COR-L47 (cell line): ENCODE data around the gene ACAN.

Experiments
- DNase-seq: peaks from one replicate; lab custom pipeline; 2025; lab: John Stamatoyannopoulos, UW

Gene ACAN

DNA sequence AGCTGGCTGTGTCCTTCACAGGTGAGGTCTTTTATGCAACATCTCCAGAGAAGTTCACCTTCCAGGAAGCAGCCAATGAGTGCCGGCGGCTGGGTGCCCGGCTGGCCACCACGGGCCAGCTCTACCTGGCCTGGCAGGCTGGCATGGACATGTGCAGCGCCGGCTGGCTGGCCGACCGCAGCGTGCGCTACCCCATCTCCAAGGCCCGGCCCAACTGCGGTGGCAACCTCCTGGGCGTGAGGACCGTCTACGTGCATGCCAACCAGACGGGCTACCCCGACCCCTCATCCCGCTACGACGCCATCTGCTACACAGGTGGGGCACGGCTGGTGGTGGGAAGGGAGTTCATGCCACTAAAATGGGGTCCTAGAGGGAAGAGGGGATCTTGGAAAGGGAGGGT lies 40.1 kb downstream of the ACAN start:
- no peak for DNase-seq

DNA sequence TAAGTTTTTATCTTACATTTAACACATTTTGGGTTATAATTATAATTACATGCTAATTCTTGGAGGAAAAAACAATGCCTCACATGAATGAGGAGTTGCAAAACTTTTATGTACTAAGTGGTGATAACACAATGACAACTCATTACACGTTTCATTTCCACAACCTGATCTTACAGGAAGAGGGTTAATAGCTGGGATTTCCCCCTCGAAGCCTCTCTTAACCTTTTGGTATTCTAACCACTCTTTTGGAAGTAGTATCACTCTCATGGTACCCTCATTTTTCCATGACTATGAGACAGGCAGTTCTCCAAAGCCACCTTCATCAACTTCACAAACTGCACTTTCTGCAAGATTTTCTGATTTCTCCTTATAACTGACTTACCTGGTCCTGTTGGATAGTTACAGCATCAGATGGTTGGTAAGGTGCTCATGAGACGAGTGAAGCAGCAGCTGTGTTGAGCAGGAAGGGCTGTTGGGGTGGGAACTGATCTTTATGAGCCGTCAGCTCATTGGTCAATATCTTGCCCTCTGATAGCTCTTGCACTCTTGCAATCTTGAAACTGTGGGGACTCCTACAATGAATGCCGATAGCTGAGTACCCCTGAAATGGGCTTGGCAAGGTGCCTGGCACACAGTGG lies 41.6 kb downstream of the ACAN start:
- no peak for DNase-seq

DNA sequence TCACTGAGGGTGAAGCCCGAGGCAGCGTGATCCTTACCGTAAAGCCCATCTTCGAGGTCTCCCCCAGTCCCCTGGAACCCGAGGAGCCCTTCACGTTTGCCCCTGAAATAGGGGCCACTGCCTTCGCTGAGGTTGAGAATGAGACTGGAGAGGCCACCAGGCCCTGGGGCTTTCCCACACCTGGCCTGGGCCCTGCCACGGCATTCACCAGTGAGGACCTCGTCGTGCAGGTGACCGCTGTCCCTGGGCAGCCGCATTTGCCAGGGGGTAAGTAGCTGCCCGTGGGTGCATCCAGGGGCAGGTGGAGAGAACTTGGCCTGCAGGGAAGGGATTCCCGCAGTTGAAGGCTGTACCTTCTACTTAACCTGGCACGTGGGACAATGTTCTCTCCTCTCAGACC lies 42.4 kb downstream of the ACAN start:
- no peak for DNase-seq

DNA sequence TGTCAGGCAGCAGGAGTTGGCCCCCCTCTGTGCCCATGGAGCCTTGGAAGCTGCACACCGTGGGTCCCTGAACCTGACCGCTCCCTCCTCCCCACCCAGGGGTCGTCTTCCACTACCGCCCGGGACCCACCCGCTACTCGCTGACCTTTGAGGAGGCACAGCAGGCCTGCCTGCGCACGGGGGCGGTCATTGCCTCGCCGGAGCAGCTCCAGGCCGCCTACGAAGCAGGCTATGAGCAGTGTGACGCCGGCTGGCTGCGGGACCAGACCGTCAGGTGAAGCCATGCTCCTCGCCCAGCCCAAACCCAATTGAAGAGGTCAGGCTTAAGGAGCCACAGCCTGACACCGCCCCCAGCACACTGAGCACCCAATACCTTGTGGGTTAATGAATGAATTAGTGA lies 43.9 kb downstream of the ACAN start:
- no peak for DNase-seq

DNA sequence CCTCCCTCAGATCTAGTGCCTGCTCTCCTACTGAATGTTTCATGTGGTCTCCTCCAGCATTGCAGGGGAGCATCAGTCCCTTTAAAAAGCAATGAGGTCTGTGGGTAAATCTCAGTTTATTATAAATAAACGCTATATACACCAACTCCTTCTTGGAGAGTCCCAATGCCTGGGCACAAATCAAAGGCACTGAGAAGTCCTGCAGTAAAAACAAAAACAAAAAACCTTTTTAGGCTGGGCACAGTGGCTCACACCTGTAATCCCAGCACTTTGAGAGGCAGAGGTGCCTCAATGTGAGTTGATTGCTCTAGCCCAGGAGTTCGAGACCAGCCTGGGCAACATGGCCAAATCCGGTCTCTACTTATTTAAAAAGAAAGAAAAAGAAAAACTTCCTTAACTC lies 45.0 kb downstream of the ACAN start:
- no peak for DNase-seq

DNA sequence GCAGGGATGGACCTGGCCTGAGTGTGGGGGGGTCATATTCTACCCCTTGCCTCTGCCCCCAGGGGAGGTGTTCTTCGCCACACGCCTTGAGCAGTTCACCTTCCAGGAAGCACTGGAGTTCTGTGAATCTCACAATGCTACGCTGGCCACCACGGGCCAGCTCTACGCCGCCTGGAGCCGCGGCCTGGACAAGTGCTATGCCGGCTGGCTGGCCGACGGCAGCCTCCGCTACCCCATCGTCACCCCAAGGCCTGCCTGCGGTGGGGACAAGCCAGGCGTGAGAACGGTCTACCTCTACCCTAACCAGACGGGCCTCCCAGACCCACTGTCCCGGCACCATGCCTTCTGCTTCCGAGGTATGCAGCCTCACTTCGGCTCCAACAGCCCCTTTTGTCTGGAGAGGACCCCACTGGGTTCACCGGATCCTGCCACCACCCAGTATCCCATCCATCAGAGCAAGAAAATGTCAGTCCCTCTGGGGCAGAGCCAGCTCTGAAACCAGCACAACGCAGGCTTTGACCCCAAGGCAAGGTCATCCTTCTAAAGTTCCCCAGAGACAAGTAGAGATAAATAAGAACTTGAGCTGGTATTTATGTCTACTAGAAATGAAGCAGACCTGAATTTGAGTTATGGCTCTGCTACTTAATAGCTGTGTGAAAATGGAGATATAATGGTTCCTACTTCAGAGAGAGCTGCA lies 46.3 kb downstream of the ACAN start:
- DNase-seq: no peak

DNA sequence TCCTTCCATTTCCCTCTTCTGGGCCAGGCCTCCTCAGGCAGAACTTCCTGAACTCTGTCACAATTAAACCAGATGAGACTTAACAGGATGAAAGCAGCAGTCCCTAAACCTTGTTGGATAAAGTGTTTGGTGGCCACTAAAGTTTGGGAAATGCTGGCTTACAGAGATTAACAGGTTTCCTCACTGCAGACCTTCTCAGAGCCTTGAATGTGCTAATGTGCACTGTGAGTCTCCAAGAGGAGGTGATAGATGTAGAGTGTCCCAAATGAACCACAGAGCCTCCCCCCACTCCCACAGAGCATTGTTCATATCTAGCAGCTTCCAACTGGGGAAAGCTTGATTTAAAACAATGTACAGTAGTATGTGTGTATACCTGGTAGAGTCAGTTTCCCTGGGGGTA lies 49.2 kb downstream of the ACAN start:
- no peak for DNase-seq

DNA sequence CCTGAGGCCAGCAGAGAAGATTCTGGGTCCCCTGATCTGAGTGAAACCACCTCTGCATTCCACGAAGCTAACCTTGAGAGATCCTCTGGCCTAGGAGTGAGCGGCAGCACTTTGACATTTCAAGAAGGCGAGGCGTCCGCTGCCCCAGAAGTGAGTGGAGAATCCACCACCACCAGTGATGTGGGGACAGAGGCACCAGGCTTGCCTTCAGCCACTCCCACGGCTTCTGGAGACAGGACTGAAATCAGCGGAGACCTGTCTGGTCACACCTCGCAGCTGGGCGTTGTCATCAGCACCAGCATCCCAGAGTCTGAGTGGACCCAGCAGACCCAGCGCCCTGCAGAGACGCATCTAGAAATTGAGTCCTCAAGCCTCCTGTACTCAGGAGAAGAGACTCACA lies 55.7 kb downstream of the ACAN start:
- DNase-seq: no peak

DNA sequence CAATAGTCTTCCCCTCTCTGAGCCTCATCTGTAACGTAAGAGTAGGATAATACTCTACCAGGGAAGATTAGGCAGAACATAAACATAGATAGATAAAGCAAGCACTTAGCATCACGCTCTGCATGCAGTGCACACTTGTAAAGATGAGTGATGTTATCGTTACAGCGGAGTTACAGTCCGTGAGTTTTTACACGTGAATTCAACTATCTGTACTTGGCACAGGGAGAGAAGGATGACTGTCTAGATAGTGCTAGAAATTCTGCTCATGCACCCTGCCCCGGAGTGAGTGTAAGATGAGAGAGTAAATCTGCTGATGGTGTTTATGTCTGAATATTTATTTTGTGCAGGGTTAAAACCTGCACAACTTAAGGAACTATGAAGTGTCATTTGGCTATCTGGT lies 56.3 kb downstream of the ACAN start:
- no peak for DNase-seq

DNA sequence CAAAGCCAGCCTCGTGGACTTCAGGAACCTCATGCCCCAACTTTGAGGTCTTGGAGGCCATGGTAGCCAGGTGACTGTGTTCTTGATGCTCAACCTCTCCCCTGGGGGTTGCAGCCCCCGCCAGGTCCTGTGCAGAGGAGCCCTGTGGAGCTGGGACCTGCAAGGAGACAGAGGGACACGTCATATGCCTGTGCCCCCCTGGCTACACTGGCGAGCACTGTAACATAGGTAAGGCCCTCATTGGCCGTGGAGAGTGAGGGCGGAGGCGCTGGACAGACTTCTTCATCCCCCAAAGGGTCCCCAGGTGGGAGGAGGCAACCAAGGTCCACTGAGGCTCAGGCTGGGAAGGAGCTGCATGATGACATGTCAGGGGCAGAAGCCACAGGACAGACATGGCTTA lies 57.0 kb downstream of the ACAN start:
- DNase-seq: no peak

DNA sequence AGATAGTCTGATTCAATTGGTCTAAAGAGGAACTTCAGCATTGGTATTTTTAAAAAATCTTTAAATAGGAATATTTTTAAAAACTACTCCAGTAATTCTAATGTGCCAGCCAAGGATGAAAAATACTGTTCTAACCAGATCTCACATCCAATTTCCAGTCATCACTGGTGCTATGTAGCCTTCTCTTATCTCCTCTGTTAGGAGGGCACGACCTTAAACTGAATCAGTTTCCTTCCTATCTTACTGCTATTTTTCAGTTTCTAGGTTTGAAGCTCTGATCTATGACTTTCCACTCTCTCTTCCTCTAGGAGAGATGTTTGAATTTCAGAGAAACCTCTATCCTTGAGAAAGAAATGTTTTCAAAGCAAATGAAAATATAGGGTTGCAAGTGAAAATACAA lies 60.2 kb downstream of the ACAN start:
- DNase-seq: no peak

DNA sequence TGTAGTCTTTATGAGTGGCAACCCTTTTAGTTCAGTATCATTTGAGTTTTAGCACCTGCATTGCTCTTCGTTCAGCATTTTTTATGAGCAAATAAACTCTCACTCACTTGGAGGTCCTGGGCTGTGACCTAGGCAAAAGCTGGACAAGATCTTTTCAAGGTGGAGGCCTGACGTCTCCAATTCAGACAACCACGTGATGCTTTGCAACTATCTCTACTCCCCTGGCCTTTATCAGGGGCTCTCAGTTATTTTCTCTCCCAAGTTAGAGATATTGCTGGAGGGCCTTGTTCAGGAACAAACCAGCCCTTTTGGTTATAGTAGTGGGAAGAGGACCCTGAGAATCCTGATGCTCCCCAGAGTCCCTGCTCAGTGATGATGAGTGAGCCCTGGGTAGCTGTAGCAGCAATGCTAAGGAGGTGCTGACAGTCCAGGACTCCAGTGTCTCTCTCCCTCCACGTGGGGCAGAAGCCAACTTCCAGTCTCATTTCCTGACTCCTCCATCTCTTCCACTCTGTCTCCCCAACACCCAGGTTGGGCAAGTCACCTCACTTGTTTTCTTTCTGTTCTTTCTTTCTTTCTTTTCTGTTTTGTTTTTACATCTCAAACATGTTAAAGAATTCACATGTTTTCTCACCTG lies 61.7 kb downstream of the ACAN start:
- DNase-seq: no peak

DNA sequence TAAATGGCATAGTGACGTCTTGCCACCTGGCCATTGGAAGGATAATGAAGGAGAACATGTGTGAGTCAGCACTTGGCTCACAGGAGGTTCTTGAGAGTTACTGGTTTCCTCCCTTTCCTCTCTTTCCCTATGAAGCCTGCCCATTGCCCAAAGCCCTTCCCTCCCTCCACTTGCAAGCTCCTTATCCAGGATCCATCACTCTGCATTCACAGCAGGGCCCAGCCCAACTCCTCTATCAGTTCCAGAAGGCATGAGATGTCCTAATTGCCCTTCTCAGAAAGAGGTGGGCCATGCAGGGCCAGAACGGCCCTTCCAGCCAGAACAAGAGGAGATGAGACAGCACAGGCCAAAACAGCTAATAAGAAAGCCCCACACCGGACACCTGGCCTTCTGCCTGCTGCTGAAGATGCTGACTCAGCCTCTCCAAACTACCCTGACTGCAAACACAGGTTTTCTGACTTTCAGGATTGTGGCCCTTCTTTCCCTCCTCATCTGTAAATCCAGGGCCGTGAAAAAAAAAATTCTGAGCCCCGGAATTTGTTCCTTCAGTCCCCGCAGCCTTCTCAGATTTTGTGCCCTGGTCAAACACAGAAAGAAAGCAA lies 62.4 kb downstream of the ACAN start:
- DNase-seq: no peak

DNA sequence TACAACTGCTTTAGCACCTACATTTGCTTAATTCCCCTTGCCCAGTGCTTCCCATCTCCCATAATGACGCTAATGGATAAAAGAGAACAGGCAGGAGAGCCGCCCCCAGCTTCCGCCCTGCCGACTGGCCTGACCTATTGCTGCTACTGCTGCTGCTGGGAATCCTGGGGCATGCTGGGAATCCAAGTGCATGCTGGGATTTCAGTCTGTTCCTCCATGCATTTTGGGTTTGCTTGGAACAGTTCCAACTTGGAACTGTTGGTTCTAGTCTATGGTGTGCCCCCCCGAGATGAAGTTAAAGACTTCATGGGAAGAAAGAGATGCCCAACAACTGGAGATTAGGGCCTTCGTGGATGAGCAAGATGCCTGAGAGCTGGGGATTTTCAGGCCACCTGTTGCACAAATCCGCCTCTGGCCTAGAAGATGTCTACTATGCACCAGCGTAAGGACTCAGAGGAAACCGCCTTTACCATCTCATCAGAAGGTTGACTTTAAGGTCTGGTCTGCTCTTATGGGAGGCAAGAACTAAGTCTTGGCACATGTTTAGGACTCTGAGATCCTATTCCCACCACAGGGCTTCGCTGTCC lies 63.2 kb downstream of the ACAN start:
- no peak for DNase-seq

DNA sequence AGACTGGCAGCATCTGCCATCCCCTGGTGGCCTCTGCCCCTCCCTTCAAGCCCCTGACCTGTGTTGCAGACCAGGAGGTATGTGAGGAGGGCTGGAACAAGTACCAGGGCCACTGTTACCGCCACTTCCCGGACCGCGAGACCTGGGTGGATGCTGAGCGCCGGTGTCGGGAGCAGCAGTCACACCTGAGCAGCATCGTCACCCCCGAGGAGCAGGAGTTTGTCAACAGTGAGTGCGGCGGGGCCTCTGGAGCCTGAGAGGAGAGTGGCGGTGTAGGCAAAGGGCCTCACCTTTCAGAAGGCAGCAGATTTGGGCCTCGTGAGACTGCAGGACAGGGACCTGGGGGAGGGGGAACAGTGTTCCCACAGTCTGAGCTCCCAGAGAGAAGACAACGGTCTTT lies 68.1 kb downstream of the ACAN start:
- DNase-seq: no peak

DNA sequence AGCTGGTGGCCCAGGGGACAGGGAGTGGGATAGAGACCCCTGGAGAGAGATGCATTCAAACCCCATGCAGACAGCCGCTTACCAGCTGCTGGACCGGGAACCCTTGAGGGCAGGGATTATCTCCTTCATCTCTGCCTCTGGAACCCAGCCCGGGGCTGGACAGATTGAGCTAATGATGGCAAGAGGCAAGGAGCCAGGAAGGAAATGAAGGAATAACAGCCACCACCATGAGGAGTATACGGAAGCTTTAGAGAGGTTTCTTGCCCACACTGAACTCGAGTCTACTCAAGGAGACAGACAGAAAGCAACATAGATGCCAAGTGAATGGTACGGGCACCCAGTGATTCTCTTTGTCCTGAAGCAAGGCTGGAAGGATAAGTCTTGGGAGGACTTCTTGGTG lies 68.9 kb downstream of the ACAN start:
- no peak for DNase-seq

DNA sequence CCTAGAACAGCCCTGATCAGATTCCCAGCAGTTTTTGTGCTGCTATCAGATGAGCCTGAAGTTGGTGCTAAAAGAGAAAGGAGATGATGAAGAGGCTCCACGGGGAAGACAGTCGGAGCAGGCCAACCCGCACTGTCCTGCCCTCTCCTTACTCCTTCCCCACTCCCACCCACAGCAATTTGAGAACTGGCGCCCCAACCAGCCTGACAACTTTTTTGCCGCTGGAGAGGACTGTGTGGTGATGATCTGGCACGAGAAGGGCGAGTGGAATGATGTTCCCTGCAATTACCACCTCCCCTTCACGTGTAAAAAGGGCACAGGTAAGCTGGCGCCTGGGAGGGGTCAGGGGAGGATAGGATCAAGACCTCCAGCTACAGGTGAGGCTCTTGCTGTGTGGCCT lies 69.5 kb downstream of the ACAN start:
- DNase-seq: no peak

DNA sequence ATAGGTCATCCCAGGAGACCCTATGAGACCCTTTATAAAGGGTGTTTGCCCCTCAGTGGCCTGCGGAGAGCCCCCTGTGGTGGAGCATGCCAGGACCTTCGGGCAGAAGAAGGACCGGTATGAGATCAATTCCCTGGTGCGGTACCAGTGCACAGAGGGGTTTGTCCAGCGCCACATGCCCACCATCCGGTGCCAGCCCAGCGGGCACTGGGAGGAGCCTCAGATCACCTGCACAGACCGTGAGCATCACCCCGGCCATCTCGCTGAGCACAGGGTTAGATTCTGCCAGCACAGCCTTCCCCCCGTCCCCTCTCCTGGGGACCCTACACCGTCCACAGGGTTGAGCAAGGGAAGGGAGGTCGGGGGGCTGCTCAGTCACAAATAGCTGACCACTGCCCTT lies 70.5 kb downstream of the ACAN start:
- no peak for DNase-seq

DNA sequence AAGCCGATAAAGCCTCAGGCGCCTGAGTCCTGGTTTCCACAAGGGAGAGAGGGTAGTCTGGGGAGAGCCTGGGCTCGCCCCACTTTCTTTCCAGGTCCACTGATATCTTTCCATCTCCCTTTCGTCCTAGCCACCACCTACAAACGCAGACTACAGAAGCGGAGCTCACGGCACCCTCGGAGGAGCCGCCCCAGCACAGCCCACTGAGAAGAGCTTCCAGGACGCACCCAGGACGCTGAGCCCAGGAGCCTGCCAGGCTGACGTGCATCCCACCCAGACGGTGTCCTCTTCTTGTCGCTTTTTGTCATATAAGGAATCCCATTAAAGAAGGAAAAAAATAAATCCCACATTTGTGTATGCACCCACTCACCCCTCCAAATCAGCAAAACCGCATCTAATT lies 71.0 kb downstream of the ACAN start:
- DNase-seq: no peak

DNA sequence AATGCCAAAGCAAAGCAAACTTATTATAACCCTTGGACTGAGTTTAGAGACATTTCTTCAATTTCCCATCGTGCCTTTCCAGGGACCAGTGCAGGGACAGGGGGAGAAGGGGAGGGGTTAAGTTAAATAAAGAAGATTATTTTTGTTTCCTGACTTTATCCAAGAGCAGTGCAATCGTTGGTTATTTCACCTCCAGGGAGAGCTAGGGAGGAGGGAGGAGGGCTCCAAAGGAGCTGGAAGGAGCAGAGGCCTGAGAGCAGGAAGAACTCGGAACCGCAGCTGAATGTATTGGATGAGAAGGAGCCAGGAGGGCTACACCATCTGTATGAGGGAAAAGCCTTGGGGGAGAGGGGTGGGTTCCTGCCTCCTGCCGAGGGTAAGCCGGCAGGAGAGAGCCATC lies 71.4 kb downstream of the ACAN start:
- no peak for DNase-seq

DNA sequence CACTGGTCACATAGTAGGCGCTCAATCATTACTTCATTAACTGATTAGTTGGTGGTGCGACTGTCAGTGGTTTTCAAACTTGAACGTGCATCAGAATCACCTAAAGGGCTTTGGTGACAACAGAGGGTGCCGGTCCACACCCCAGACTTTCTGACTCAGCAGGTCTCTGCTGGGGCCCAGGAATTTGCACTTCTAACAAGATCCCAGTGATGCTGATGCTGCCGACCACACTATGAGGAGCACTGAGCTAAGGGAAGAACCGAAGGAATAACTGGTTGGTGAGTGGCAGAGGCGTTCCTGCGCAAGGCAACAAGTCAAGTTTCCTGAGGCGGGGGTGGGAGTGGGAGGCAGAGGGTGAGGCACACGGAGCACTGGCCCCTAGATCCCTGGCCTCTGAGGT lies 73.3 kb downstream of the ACAN start:
- no peak for DNase-seq

DNA sequence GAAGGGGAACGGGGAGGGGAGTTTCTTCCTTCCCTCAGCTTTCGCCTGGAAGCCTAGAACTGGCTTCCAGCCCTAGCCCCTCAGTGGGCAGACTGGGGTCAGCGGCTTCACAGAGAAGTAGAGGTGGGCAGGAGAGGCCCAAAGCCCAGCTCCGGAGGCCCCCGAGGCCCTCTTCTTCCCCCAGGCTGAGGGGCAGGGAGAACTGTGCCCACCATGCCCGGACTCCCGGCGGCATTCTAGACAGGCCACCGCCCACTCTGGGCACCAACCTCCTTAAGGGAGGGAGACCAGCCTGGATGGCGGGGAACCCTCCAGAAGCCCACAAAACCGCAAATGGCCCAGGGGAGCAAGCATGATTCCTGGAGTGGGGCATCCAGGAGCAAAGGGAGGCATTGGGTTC lies 74.2 kb downstream of the ACAN start:
- DNase-seq: no peak

DNA sequence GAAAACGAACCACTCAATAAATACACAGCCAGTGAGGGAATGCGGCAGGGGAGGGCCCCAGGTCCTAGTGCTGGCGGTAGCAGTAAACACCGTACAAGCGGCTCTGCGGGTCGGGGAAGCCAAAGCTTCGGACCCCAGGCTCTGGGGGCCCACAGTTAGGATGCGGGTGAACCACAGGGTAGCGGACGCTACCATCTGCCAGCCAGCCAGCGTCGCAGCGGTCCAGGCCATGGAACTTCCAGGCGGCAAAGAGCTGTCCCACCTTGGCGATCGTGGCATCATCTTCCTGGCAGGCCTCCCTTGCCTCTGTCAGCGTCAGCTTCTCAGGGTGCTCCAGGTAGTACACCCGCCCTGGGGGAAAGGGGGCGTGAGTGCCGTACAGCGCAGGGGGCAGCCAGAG lies 74.7 kb downstream of the ACAN start:
- no peak for DNase-seq
